GM12872 (cell line): Measurements from ENCODE around the gene TGM3.

ENCODE experiments used
- CTCF ChIP-seq: IDR thresholded peaks from 3 replicates; pipeline ENCODE4 v1.5.1; 2011; ENCODE audit warnings: low read depth, mild to moderate bottlenecking, low read length, moderate library complexity; ENCODE audit not compliant: insufficient read depth

TGM3 gene

GRCh38 chr20:2378893-2379292 lies 83.1 kb downstream of the TGM3 start:
- no peak for TF ChIP-seq CTCF

GRCh38 chr20:2379511-2380229 lies 83.9 kb downstream of the TGM3 start:
- no peak for TF ChIP-seq CTCF

- no peak for TF ChIP-seq CTCF
These were observed 84.8 kb downstream of the TGM3 start, which contains the start of gene TGM6 for GRCh38 chr20:2380601-2381000. TSS of gene TGM6 (plus strand) at chr20:2380901. CDS start at chr20:2380969, 68 bp downstream.

GRCh38 chr20:2381303-2381702 lies 85.5 kb downstream of the TGM3 start:
- TF ChIP-seq CTCF: no peak

- no peak for TF ChIP-seq CTCF
These were observed 87.0 kb downstream of the TGM3 start for GRCh38 chr20:2382833-2383232.

- no peak for TF ChIP-seq CTCF
These were observed 89.2 kb downstream of the TGM3 start for GRCh38 chr20:2385026-2385425.

GRCh38 chr20:2385496-2385895 lies 89.7 kb downstream of the TGM3 start:
- no peak for TF ChIP-seq CTCF
